ENCODE measurements around the gene FAM13C.

FAM13C gene

DNA sequence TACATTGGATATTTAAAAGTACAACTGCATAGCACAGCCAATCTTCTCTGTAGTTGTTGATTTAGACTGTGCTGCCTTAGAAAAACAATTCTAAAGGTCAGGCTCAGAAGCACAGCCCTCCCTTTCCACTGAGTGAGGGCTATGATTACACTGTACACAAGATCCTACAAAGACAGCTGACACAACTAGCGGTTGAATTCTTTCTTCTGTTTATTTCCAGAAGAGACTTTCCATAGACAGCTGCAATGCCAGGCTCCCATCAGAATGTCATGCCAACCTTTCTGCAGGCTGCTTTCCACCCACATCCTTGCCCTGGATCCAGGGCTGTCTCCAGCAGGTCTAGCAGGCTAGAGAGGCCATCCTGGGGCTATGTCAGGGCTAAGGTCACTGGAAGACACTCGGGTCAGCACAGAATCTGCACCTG is 39.3 kb downstream of the FAM13C start:
- no peak for DNase-seq (ENCODE audit: low read depth, low spot score)

GRCh38 chr10:59322131-59322530 is 40.2 kb downstream of the FAM13C start:
- no peak for DNase-seq (ENCODE audit: low read depth, low spot score)
- H3K27ac ChIP-seq, result no peak overlapping the region

More for the DNA sequence above, 39.3 kb downstream of the FAM13C start:
- H3K27ac ChIP-seq, result no peak overlapping the region

GRCh38 chr10:59320355-59320754 is 42.0 kb downstream of the FAM13C start:
- H3K27ac ChIP-seq, result no peak overlapping the region
- DNase-seq (ENCODE audit: low read depth, low spot score), result no peak

GRCh38 chr10:59319854-59320253 is 42.5 kb downstream of the FAM13C start:
- no peak for DNase-seq (ENCODE audit: low read depth, low spot score)

GRCh38 chr10:59317066-59317465 is 45.3 kb downstream of the FAM13C start:
- DNase-seq (ENCODE audit: low read depth, low spot score), result no peak
- no peak overlapping the region for H3K27ac ChIP-seq

More at GRCh38 chr10:59319854-59320253, 42.5 kb downstream of the FAM13C start:
- no peak overlapping the region for H3K27ac ChIP-seq

GRCh38 chr10:59315465-59315864 is 46.9 kb downstream of the FAM13C start:
- no peak overlapping the region for H3K27ac ChIP-seq
- no peak for DNase-seq (ENCODE audit: low read depth, low spot score)

- H3K27ac ChIP-seq, result no peak overlapping the region
- DNase-seq (ENCODE audit: low read depth, low spot score), result no peak
Measured at GRCh38 chr10:59314268-59314667, 48.1 kb downstream of the FAM13C start.

DNA sequence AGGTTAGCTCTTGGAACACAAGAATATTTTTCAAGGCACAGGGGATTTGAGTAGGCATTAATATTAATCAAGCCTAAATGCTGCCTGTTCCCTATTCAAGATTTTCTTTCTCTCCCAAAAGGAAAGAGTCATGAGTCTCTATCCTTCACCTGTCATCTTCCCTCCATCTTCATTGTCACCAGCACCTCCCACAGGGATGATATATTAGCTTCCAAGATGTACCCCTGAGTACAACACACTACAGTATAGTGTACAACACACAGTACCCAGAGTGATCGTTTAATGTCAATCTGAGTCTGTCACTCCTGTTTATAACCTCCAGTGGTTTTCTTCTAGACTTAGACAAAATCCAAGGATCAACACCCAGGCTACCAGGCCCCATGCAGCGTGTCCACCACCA is 50.1 kb downstream of the FAM13C start:
- H3K27ac ChIP-seq, result no peak overlapping the region

DNA sequence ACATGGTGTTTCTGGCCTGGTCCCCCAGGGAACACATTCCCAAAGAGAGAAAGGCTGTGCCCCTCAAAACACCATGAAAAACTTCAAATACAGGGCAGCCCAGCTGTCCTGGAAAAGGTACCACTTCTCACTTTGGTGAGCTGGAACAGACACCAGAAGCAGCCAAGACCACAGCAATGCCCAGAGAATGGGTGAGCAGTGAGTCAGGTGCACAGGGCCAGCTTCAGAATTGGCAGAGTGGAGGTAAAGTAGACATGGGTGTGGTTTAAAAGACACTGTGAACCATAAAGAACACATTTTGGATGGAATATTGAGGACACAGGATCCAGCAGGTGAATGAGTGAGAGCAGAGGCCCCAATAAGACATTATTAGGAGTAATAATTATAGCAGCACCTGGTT is 51.3 kb downstream of the FAM13C start:
- no peak for DNase-seq (ENCODE audit: low read depth, low spot score)
- no peak overlapping the region for H3K27ac ChIP-seq

More for the DNA sequence above, 50.1 kb downstream of the FAM13C start:
- no peak for DNase-seq (ENCODE audit: low read depth, low spot score)

DNA sequence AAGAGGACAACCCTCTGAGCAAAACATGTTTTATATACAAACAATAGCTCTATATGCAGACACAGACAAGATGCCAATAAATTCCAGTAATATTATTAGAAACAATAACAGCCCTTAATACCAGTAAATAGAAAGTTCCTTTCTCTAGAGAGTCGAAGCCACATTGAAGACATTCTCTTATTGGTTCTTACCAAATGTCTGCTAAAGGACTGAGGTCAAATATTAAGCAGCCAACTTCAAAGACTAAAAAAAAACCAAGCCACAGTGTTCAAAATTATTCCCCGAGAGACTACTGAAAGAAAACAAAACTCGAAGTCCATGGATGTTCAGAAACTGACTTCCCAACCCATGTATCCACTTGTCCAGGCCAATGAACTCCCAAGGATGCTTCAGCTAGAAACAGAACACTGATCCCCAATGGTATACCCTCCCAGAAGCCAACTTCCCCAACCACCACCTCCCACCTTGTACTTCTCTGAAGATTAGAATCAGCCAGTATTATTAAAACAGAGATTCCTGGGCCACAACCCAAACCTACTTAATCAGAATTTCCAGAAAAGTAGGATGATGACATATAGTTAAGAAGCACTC is 51.9 kb downstream of the FAM13C start:
- DNase-seq (ENCODE audit: low read depth, low spot score), result no peak
- no peak overlapping the region for H3K27ac ChIP-seq

GRCh38 chr10:59304521-59305097 is 57.7 kb downstream of the FAM13C start:
- DNase-seq (ENCODE audit: low read depth, low spot score), result no peak
- H3K27ac ChIP-seq, result peak overlapping the region; percentile 24

- H3K27ac ChIP-seq, result peak overlapping the region; percentile 24
- no peak for DNase-seq (ENCODE audit: low read depth, low spot score)
Measured at GRCh38 chr10:59303018-59303417, 59.3 kb downstream of the FAM13C start.

DNA sequence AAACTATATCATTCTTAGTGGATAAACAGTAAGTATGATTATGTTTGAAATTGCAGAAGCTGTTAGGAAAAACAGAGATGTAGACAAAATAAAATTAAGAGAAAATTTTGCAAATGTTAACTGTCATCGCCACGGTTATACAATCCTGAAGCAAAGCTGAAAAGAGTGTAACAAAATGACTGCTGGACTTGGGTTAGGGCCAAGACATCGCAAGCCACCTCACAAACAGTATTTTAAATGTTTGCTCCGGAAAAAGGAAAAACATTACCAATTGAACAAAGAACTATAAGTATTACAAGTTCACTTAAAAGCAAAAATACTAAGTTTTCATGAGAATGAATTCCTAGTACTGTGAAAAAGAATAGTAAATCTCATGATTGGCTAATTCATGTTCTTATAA is 60.0 kb downstream of the FAM13C start:
- no peak overlapping the region for H3K27ac ChIP-seq
- DNase-seq (ENCODE audit: low read depth, low spot score), result no peak

DNA sequence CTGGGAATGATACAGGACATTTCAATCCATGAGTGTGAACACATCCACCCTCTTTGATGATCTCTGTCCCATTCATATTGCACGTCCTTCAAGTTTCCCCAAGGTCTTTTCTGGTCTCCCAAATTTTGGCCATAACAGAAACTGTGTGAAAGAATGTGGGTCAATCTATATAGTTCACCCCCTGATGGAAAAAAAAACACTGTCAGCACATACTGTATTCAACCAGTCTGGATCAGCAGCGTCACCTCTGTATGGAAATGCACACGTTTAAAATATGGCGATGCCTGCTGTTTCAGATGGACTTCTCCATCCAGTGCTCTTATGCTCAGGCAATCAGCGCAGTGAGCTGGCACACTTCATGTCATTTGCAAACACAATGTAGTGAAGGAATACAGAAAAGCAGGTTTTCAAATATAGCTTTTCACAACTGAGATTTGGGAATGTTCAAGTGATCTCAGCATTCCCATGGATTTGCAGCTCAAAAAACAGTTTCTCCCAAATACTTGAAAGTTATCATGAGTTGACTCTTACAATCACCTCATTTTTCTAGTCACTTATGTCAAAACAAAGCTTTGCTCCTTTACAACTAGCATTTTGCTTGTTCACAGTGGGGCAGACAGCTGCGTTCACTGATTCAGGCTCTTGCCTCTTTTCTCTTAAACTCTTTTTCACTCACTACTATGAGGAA is 61.1 kb downstream of the FAM13C start:
- H3K27ac ChIP-seq, result no peak overlapping the region
- DNase-seq (ENCODE audit: low read depth, low spot score), result no peak

GRCh38 chr10:59300386-59300785 is 62.0 kb downstream of the FAM13C start:
- DNase-seq (ENCODE audit: low read depth, low spot score), result no peak
- H3K27ac ChIP-seq, result no peak overlapping the region

DNA sequence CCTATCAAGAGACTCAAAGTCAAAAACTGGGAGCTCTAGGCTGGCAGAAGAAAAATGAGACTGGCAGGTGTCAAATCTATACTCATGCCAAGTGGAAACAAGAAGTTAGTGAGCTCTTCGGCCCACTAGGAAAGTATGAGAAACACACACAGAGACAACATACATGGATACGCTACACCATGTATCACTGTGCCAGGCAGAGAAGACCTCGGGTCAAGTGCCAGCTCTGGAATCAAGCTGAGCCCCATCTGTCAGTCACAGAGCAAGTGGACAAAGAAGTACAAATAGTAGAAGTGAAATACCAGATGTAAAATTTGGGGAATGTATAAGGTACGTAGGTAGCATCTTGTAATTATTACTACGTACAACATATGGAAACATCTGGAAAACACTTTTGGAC is 62.4 kb downstream of the FAM13C start:
- no peak for DNase-seq (ENCODE audit: low read depth, low spot score)
- H3K27ac ChIP-seq, result no peak overlapping the region

DNA sequence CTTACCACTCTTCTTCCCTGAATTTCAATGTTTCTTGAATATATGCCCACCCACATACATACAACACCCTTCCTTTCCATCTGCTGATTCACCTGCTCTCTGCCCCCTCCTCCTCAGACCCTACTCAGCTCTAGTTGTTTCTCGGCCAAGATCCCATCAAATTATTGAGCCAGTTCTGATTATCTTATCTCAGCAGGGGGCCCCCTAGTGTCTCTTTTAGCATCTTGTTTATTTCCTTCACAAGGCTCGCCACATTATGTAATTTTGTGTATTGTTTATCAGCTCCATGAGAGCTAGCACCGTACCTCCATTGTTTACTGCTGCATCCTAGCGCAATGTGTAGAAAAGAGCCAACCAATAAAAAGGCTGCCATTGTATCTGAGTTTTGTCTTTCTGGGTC is 71.9 kb downstream of the FAM13C start:
- no peak overlapping the region for H3K27ac ChIP-seq
- DNase-seq (ENCODE audit: low read depth, low spot score), result no peak

GRCh38 chr10:59289853-59290252 is 72.5 kb downstream of the FAM13C start:
- no peak for DNase-seq (ENCODE audit: low read depth, low spot score)
- H3K27ac ChIP-seq, result no peak overlapping the region

DNA sequence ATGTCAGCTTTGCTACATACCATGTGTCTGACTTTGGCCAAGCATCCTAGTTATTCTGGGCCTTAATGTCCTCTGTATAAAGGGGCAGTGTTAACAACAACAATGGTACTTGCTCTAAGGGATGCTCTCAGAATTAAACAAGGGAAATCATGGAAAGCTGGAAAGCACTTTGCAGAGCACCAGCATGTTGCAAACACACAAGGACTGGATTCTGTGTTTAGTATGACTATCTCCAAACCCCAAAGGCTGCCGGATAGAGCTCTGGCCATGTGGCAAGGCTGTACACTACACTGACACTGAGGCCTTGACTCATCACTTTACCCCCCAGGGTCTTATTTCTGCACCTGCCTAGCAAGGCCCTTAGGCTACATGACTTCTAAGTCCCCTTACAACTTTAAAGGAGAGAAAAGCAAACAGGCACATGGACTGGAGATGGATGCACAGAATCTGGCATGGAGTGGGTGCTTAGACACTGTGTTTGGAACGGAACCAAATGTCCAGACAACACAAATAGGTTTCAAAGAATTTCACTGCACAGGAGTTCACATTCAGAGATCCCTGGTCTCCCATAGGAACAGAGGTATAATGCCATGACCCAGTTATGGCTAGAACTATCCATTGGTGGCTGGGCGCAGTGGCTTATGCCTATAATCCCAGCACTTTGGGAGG is 74.6 kb downstream of the FAM13C start:
- no peak for DNase-seq (ENCODE audit: low read depth, low spot score)
- H3K27ac ChIP-seq, result no peak overlapping the region

- H3K27ac ChIP-seq, result no peak overlapping the region
- DNase-seq (ENCODE audit: low read depth, low spot score), result no peak
Measured at GRCh38 chr10:59285848-59286247, 76.5 kb downstream of the FAM13C start.

DNA sequence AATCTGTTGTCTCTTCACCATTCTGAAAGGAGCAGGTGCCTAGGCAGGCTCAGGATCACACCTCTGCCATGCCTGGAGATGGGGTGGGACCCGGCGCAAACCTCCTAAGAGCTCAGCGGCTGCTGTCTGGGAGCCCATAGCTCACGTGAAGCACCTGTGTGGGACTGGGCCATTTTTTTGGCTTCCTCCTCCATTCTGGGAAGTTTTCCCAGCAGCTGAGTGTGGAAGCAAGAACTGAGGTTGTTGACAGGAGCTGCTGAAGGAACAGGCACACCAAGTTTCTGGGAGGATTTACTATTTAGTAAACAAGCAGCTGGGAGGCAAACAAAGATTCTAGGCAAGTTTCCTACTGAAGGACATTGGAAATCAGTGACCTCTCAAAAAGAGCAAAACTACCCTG is 77.3 kb downstream of the FAM13C start:
- no peak overlapping the region for H3K27ac ChIP-seq
- DNase-seq (ENCODE audit: low read depth, low spot score), result no peak
